Loucy (cell line): ENCODE measurements around the gene NELFE.
"Not testable (repeated sequence)": the region's sequence is repeated elsewhere in the genome, so short reads cannot be mapped to it uniquely, and the experiment has no call there.

Experiments used
- H2AFZ ChIP-seq: fragments of 200-600 bp; sonication (generic); 2 replicates; pipeline ENCODE4 v1.6.0; 2016; ENCODE audit warnings: antibody characterized with exemption, mild to moderate bottlenecking, low read length, moderate library complexity
- H3F3A ChIP-seq: fragments of 200-600 bp; 2 replicates; pipeline ENCODE4 v1.6.0; 2016; ENCODE audit warnings: antibody characterized with exemption, low read depth, mild to moderate bottlenecking
- H3K27me3 ChIP-seq: fragments of 200-600 bp; sonication (generic); 2 replicates; pipeline ENCODE4 v1.6.1; 2014; ENCODE audit warnings: low read length, mild to moderate bottlenecking; ENCODE audit not compliant: insufficient read depth, poor library complexity, severe bottlenecking
- H3K36me3 ChIP-seq: fragments of 200-600 bp; sonication (generic); 2 replicates; pipeline ENCODE4 v1.6.1; 2016; ENCODE audit warnings: low read length; ENCODE audit not compliant: insufficient read depth
- H3K4me1 ChIP-seq: fragments of 200-600 bp; sonication (generic); 2 replicates; pipeline ENCODE4 v1.5.1; 2014; ENCODE audit warnings: low read length, mild to moderate bottlenecking; ENCODE audit not compliant: insufficient read depth, poor library complexity, severe bottlenecking
- H3K4me2 ChIP-seq: fragments of 200-600 bp; sonication (generic); 2 replicates; pipeline ENCODE4 v1.6.0; 2014; ENCODE audit warnings: antibody characterized with exemption, low read length, low read depth, mild to moderate bottlenecking; ENCODE audit not compliant: poor library complexity, severe bottlenecking
- H3K4me3 ChIP-seq: fragments of 200-600 bp; sonication (generic); 2 replicates; pipeline ENCODE4 v1.5.1; 2014; ENCODE audit warnings: low read length, mild to moderate bottlenecking, mixed read lengths; ENCODE audit not compliant: poor library complexity, severe bottlenecking
- H3K79me2 ChIP-seq: fragments of 200-600 bp; sonication (generic); 2 replicates; pipeline ENCODE4 v1.6.1; 2014; ENCODE audit warnings: low read length; ENCODE audit not compliant: insufficient read depth
- H3K9ac ChIP-seq: fragments of 200-600 bp; sonication (generic); 2 replicates; pipeline ENCODE4 v1.6.0; 2014; ENCODE audit warnings: mild to moderate bottlenecking, low read depth, low read length, moderate library complexity; ENCODE audit not compliant: poor library complexity, severe bottlenecking
- H3K9me2 ChIP-seq: fragments of 200-600 bp; sonication (generic); replicated peaks from 2 replicates; pipeline ENCODE4 v1.6.1; 2016; ENCODE audit warnings: low read depth, low read length, mixed read lengths
- H3K9me3 ChIP-seq: fragments of 200-600 bp; sonication (generic); 2 replicates; pipeline ENCODE4 v1.6.1; 2014; ENCODE audit warnings: mild to moderate bottlenecking, antibody characterized with exemption, low read length, low read depth; ENCODE audit not compliant: insufficient read depth
- H4K20me1 ChIP-seq: fragments of 200-600 bp; sonication (generic); 2 replicates; pipeline ENCODE4 v1.6.0; 2014; ENCODE audit warnings: antibody characterized with exemption, low read length, mild to moderate bottlenecking; ENCODE audit not compliant: insufficient read depth, poor library complexity, severe bottlenecking
- CTCF ChIP-seq: fragments of 200-600 bp; sonication (generic); conservative IDR thresholded peaks from 2 replicates; pipeline ENCODE4 v1.5.1; 2014; ENCODE audit warnings: mild to moderate bottlenecking, antibody characterized with exemption, low read length
- EZH2phosphoT487 ChIP-seq: fragments of 200-600 bp; IDR thresholded peaks from 2 replicates; pipeline ENCODE4 v1.6.1; 2018; ENCODE audit warnings: antibody characterized with exemption, mild to moderate bottlenecking, moderate library complexity, borderline replicate concordance

Gene NELFE

GRCh38 chr6:31935823-31936222 lies 22.9 kb downstream of the NELFE start:
- Histone ChIP-seq H3K79me2 (no peaks in the 10 kb centered on the region), H3K4me1 (peaks cover 11% of the 10 kb centered on the region), H3K4me3 (no peak overlapping the region), H3F3A (no peaks in the 10 kb centered on the region), H4K20me1 (no peaks in the 10 kb centered on the region), H3K27me3 (no peaks in the 10 kb centered on the region), H3K9me3 (no peaks in the 10 kb centered on the region), H3K9me2 (no peaks in the 10 kb centered on the region), H2AFZ (no peak overlapping the region), H3K9ac (no peak overlapping the region), H3K4me2 (no peak overlapping the region), H3K36me3 (no peaks in the 10 kb centered on the region)
- TF ChIP-seq EZH2phosphoT487 (no peak), CTCF (no peak)

- no peaks in the 10 kb centered on the region for H3F3A ChIP-seq
- no peak overlapping the region for H3K4me2 ChIP-seq
- no peaks in the 10 kb centered on the region for H4K20me1 ChIP-seq
- no peak overlapping the region for H3K4me3 ChIP-seq
- H3K79me2 ChIP-seq = no peaks in the 10 kb centered on the region
- no peaks in the 10 kb centered on the region for H3K9me3 ChIP-seq
- H2AFZ ChIP-seq = no peak overlapping the region
- H3K9ac ChIP-seq = no peak overlapping the region
- H3K9me2 ChIP-seq = no peaks in the 10 kb centered on the region
- H3K36me3 ChIP-seq = no peaks in the 10 kb centered on the region
- no peaks in the 10 kb centered on the region for H3K27me3 ChIP-seq
- H3K4me1 ChIP-seq = peaks cover 3% of the 10 kb centered on the region
- TF ChIP-seq EZH2phosphoT487 (no peak), CTCF (no peak)
Measured at GRCh38 chr6:31935021-31935420, 23.8 kb downstream of the NELFE start.

GRCh38 chr6:31933537-31933936 lies 25.2 kb downstream of the NELFE start:
- H3K9ac ChIP-seq = no peak overlapping the region
- H3K36me3 ChIP-seq = no peaks in the 10 kb centered on the region
- H3K4me1 ChIP-seq = no peaks in the 10 kb centered on the region
- H3F3A ChIP-seq = no peaks in the 10 kb centered on the region
- no peaks in the 10 kb centered on the region for H3K79me2 ChIP-seq
- H3K4me2 ChIP-seq = no peak overlapping the region
- no peak overlapping the region for H2AFZ ChIP-seq
- TF ChIP-seq EZH2phosphoT487 (no peak), CTCF (no peak)
- no peaks in the 10 kb centered on the region for H4K20me1 ChIP-seq
- H3K9me2 ChIP-seq = no peaks in the 10 kb centered on the region
- no peaks in the 10 kb centered on the region for H3K27me3 ChIP-seq
- H3K9me3 ChIP-seq = no peaks in the 10 kb centered on the region
- no peak overlapping the region for H3K4me3 ChIP-seq

GRCh38 chr6:31932137-31932536 lies 26.6 kb downstream of the NELFE start:
- H3F3A ChIP-seq, H4K20me1 ChIP-seq, H3K4me2 ChIP-seq, H3K4me3 ChIP-seq, H3K4me1 ChIP-seq, H3K79me2 ChIP-seq, H3K9ac ChIP-seq, H2AFZ ChIP-seq, H3K36me3 ChIP-seq, H3K27me3 ChIP-seq, H3K9me3 ChIP-seq, H3K9me2 ChIP-seq: not testable (repeated sequence)
